ENCODE results near the gene CCNY. TPM values are rescaled to one million over a fixed set of nuclear protein-coding genes. Genes with fewer than 3 reads are reported as not detected.
A peak's percentile ranks its signal among the peaks of the same experiment; 100 is the strongest.
"Not testable (repeated sequence)": the region's sequence is repeated elsewhere in the genome, so short reads cannot be mapped to it uniquely, and the experiment has no call there.

CCNY gene
- total and polyA plus RNA-seq, 3 experiments from 2014 or later = 15.1 to 65.2 (median 58.4) TPM

- Histone ChIP-seq H3K27me3 (ENCODE audit: insufficient read depth, low read length, poor library complexity, severe bottlenecking) (no peaks in the 10 kb centered on the region), H3K27ac (ENCODE audit: low read depth, low read length) (no peak overlapping the region), H3K36me3 (ENCODE audit: insufficient read depth, low read length) (peaks cover 11% of the 10 kb centered on the region), H3K9me3 (ENCODE audit: low read length) (no peaks in the 10 kb centered on the region), H3K4me1 (ENCODE audit: insufficient read depth, low read length) (peaks cover 5% of the 10 kb centered on the region), H3K4me3 (ENCODE audit: low read length) (no peak overlapping the region)
- peaks cover 37 to 78% (median 65%) of the 10 kb centered on the region in 3 donors for H3K4me1 Mint-ChIP-seq
- CTCF ChIA-PET = interaction anchor here (0.6 kb wide), 1 partner anchor 161 kb away, joined by 3 read pairs; no protein-coding TSS in a partner anchor
- no peak overlapping the region for H3K4me3 Mint-ChIP-seq
- H3K9me3 Mint-ChIP-seq = no peaks in the 10 kb centered on the region
- POLR2A ChIA-PET = no interaction called here
- H3K27me3 Mint-ChIP-seq = no peaks in the 10 kb centered on the region
- no peak for DNase-seq
- peaks cover 4 to 14% (median 13%) of the 10 kb centered on the region in 3 donors for H3K36me3 Mint-ChIP-seq
- no peak overlapping the region for H3K27ac Mint-ChIP-seq
Observed at GRCh38 chr10:35511647-35512046, 175.3 kb downstream of the CCNY start.

DNA sequence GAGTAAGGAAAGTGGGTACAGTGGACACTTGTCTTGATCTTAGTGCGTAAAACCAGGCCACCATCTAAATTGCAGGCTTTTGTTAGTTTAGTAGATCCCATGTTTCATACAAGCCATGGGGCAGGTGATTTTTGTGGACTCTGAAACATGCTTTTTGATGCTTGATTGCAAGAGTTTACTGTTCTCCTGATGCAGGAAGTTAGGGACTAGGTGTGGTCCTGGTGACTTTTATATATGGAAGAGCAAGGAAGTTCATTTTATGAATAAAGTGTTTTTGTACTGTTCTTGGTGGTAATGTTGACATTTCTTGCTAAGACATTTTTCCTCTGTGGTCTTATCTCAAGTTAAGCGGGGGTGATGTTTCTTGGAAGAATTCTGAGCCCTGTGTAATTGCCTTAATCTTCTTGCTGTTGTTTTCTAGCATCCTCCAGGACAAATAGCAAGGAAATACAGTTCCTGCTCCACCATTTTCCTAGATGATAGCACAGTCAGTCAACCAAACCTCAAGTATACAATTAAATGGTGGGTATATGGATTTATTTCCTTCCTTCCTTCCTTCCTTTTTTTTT, 179.9 kb downstream of the CCNY start:
- Histone ChIP-seq H3K27me3 (ENCODE audit: insufficient read depth, low read length, poor library complexity, severe bottlenecking) (no peaks in the 10 kb centered on the region), H3K27ac (ENCODE audit: low read depth, low read length) (no peak overlapping the region), H3K4me1 (ENCODE audit: insufficient read depth, low read length) (no peaks in the 10 kb centered on the region), H3K9me3 (ENCODE audit: low read length) (no peaks in the 10 kb centered on the region), H3K4me3 (ENCODE audit: low read length) (no peak overlapping the region), H3K36me3 (ENCODE audit: insufficient read depth, low read length) (peaks cover 2% of the 10 kb centered on the region)
- Mint-ChIP-seq H3K27ac (peak overlapping the region in 1 of 8 donors; percentile 15), H3K9me3 (no peaks in the 10 kb centered on the region), H3K36me3 (peaks cover under 1 to 14% (median 13%) of the 10 kb centered on the region in 3 donors), H3K4me3 (no peak overlapping the region), H3K27me3 (no peaks in the 10 kb centered on the region), H3K4me1 (peaks cover 26 to 55% (median 50%) of the 10 kb centered on the region in 3 donors)
- POLR2A ChIA-PET = no interaction called here
- DNase-seq = no peak
- CTCF ChIA-PET = no interaction called here

GRCh38 chr10:35517431-35518181, 181.3 kb downstream of the CCNY start:
- H3K9me3 Mint-ChIP-seq = no peaks in the 10 kb centered on the region
- H3K27me3 ChIP-seq (ENCODE audit: insufficient read depth, low read length, poor library complexity, severe bottlenecking) = no peaks in the 10 kb centered on the region
- peak overlapping the region in 2 of 8 donors; percentile 26 to 71 for H3K27ac Mint-ChIP-seq
- H3K4me1 ChIP-seq (ENCODE audit: insufficient read depth, low read length) = no peaks in the 10 kb centered on the region
- POLR2A ChIA-PET = no interaction called here
- no peaks in the 10 kb centered on the region for H3K27me3 Mint-ChIP-seq
- no peak overlapping the region for H3K4me3 ChIP-seq (ENCODE audit: low read length)
- H3K27ac ChIP-seq (ENCODE audit: low read depth, low read length) = no peak overlapping the region
- no peaks in the 10 kb centered on the region for H3K36me3 ChIP-seq (ENCODE audit: insufficient read depth, low read length)
- H3K4me1 Mint-ChIP-seq = peaks cover 16 to 41% (median 36%) of the 10 kb centered on the region in 3 donors
- DNase-seq = no peak
- no peak overlapping the region for H3K4me3 Mint-ChIP-seq
- no peaks in the 10 kb centered on the region for H3K9me3 ChIP-seq (ENCODE audit: low read length)
- peaks cover 0 to 18% (median 8%) of the 10 kb centered on the region in 3 donors for H3K36me3 Mint-ChIP-seq
- CTCF ChIA-PET = no interaction called here

- POLR2A ChIA-PET; H3K27me3 Mint-ChIP-seq; H3K4me1 ChIP-seq (ENCODE audit: insufficient read depth, low read length); H3K9me3 Mint-ChIP-seq; H3K36me3 ChIP-seq (ENCODE audit: insufficient read depth, low read length); CTCF ChIA-PET; DNase-seq; H3K27me3 ChIP-seq (ENCODE audit: insufficient read depth, low read length, poor library complexity, severe bottlenecking); H3K27ac ChIP-seq (ENCODE audit: low read depth, low read length); H3K4me3 ChIP-seq (ENCODE audit: low read length); H3K9me3 ChIP-seq (ENCODE audit: low read length): not testable (repeated sequence)
- Mint-ChIP-seq H3K36me3 (peaks cover 0 to 18% (median 8%) of the 10 kb centered on the region in 3 donors), H3K27ac (peak overlapping the region in 2 of 8 donors; percentile 25 to 71), H3K4me1 (peaks cover 16 to 39% (median 32%) of the 10 kb centered on the region in 3 donors), H3K4me3 (peak overlapping the region in 1 of 7 donors; percentile 3)
Observed at GRCh38 chr10:35518187-35518586, 181.9 kb downstream of the CCNY start.

GRCh38 chr10:35520996-35521395, 184.7 kb downstream of the CCNY start:
- Mint-ChIP-seq H3K27me3 (no peaks in the 10 kb centered on the region), H3K27ac (peak overlapping the region in 1 of 8 donors; percentile 33), H3K4me3 (no peak overlapping the region), H3K36me3 (peaks cover 0 to 21% (median 11%) of the 10 kb centered on the region in 3 donors), H3K4me1 (peaks cover 11 to 21% (median 17%) of the 10 kb centered on the region in 3 donors), H3K9me3 (no peaks in the 10 kb centered on the region)
- CTCF ChIA-PET = no interaction called here
- Histone ChIP-seq H3K27ac (ENCODE audit: low read depth, low read length) (no peak overlapping the region), H3K4me1 (ENCODE audit: insufficient read depth, low read length) (no peaks in the 10 kb centered on the region), H3K4me3 (ENCODE audit: low read length) (no peak overlapping the region), H3K27me3 (ENCODE audit: insufficient read depth, low read length, poor library complexity, severe bottlenecking) (no peaks in the 10 kb centered on the region), H3K36me3 (ENCODE audit: insufficient read depth, low read length) (no peaks in the 10 kb centered on the region), H3K9me3 (ENCODE audit: low read length) (no peaks in the 10 kb centered on the region)
- POLR2A ChIA-PET = no interaction called here
- no peak for DNase-seq

DNA sequence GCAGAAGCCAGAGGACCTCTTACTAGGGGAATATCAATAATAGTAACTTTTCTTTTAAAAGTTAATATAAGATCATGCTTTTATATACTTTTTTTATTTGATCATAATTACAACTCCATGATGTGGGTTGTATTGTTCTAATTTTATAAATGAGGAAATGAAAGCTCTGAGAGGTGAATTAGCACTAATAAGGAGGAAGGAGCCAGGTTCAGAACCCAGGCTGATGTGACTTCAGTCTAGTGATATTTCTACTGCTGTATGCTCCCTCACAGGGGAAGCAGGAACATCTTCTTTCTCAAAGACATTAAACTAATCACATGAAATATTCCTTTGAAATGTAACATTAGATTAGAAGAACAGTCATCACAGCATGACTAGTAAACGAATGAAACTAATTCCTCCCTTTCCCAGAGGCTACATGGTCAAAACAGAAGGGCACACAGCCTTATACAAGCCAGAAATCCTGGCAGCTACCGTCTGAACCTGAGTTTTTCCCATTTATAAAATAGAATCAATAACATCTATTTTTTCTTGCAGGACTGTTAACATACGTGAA, 187.4 kb downstream of the CCNY start:
- Histone ChIP-seq H3K4me1 (ENCODE audit: insufficient read depth, low read length) (no peaks in the 10 kb centered on the region), H3K9me3 (ENCODE audit: low read length) (no peaks in the 10 kb centered on the region), H3K36me3 (ENCODE audit: insufficient read depth, low read length) (no peaks in the 10 kb centered on the region), H3K4me3 (ENCODE audit: low read length) (no peak overlapping the region), H3K27me3 (ENCODE audit: insufficient read depth, low read length, poor library complexity, severe bottlenecking) (no peaks in the 10 kb centered on the region), H3K27ac (ENCODE audit: low read depth, low read length) (no peak overlapping the region)
- POLR2A ChIA-PET = no interaction called here
- peaks cover 0 to 21% (median 6%) of the 10 kb centered on the region in 3 donors for H3K36me3 Mint-ChIP-seq
- no peak for DNase-seq
- CTCF ChIA-PET = no interaction called here
- H3K27me3 Mint-ChIP-seq = no peaks in the 10 kb centered on the region
- peaks cover 3 to 4% (median 4%) of the 10 kb centered on the region in 3 donors for H3K4me1 Mint-ChIP-seq
- no peaks in the 10 kb centered on the region for H3K9me3 Mint-ChIP-seq
- H3K27ac Mint-ChIP-seq = peak overlapping the region in 1 of 8 donors; percentile 55
- no peak overlapping the region for H3K4me3 Mint-ChIP-seq

DNA sequence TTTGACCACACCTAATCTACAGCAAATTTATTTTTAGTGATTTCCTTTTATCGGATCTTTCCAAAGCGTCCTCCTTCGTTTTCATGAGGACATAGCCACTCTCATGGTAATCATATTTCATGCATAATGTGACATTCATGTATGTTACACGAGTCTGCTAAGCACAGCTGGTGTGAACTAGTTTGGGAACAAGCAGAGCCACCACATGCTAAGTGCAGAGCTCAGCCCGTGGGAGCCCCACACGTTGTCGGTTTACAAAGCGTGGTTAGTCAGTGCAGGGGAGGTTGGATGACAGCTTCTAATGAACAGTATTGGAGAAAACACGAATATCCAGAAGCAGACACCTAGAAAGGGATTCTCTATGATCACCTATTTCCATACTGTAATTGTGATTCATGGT, 190.4 kb downstream of the CCNY start:
- Mint-ChIP-seq H3K27me3 (no peaks in the 10 kb centered on the region), H3K9me3 (no peaks in the 10 kb centered on the region), H3K4me3 (no peak overlapping the region), H3K27ac (peak overlapping the region in 1 of 8 donors; percentile 53), H3K4me1 (peaks cover 3 to 4% (median 4%) of the 10 kb centered on the region in 3 donors), H3K36me3 (peaks cover 13 to 37% (median 24%) of the 10 kb centered on the region in 3 donors)
- Histone ChIP-seq H3K4me1 (ENCODE audit: insufficient read depth, low read length) (no peaks in the 10 kb centered on the region), H3K4me3 (ENCODE audit: low read length) (no peak overlapping the region), H3K27me3 (ENCODE audit: insufficient read depth, low read length, poor library complexity, severe bottlenecking) (no peaks in the 10 kb centered on the region), H3K9me3 (ENCODE audit: low read length) (no peaks in the 10 kb centered on the region), H3K27ac (ENCODE audit: low read depth, low read length) (no peak overlapping the region), H3K36me3 (ENCODE audit: insufficient read depth, low read length) (peaks cover 8% of the 10 kb centered on the region)
- ChIA-PET POLR2A (no interaction called here), CTCF (no interaction called here)
- no peak for DNase-seq

GRCh38 chr10:35532141-35532540, 195.8 kb downstream of the CCNY start:
- peak overlapping the region in 2 of 8 donors; percentile 16 to 40 for H3K27ac Mint-ChIP-seq
- no peaks in the 10 kb centered on the region for H3K27me3 ChIP-seq (ENCODE audit: insufficient read depth, low read length, poor library complexity, severe bottlenecking)
- H3K4me3 ChIP-seq (ENCODE audit: low read length) = no peak overlapping the region
- no peaks in the 10 kb centered on the region for H3K27me3 Mint-ChIP-seq
- peaks cover 38% of the 10 kb centered on the region for H3K36me3 ChIP-seq (ENCODE audit: insufficient read depth, low read length)
- H3K4me1 Mint-ChIP-seq = peaks cover 3 to 7% (median 6%) of the 10 kb centered on the region in 3 donors
- H3K9me3 ChIP-seq (ENCODE audit: low read length) = peaks cover 15% of the 10 kb centered on the region
- peaks cover 56 to 77% (median 63%) of the 10 kb centered on the region in 3 donors for H3K36me3 Mint-ChIP-seq
- no peaks in the 10 kb centered on the region for H3K4me1 ChIP-seq (ENCODE audit: insufficient read depth, low read length)
- CTCF ChIA-PET = no interaction called here
- H3K4me3 Mint-ChIP-seq = no peak overlapping the region
- no peak for DNase-seq
- no peak overlapping the region for H3K27ac ChIP-seq (ENCODE audit: low read depth, low read length)
- POLR2A ChIA-PET = no interaction called here
- peaks cover 10 to 25% (median 12%) of the 10 kb centered on the region in 5 donors for H3K9me3 Mint-ChIP-seq

All from CD8-positive, alpha-beta memory T cell (primary cell).